Hepatocyte (in vitro differentiated cells): Measurements from ENCODE around the gene LEPROT.

Experiments used
- CTCF ChIP-seq: fragments of 200-600 bp; sonication (generic); IDR thresholded peaks from 2 replicates; pipeline ENCODE4 v1.5.1; 2016; ENCODE audit warnings: antibody characterized with exemption, mild to moderate bottlenecking; ENCODE audit not compliant: poor library complexity
- EZH2 ChIP-seq: fragments of 200-600 bp; sonication (generic); IDR thresholded peaks from 2 replicates; pipeline ENCODE4 v1.6.1; 2016; ENCODE audit warnings: antibody characterized with exemption, mild to moderate bottlenecking, borderline replicate concordance

DNA sequence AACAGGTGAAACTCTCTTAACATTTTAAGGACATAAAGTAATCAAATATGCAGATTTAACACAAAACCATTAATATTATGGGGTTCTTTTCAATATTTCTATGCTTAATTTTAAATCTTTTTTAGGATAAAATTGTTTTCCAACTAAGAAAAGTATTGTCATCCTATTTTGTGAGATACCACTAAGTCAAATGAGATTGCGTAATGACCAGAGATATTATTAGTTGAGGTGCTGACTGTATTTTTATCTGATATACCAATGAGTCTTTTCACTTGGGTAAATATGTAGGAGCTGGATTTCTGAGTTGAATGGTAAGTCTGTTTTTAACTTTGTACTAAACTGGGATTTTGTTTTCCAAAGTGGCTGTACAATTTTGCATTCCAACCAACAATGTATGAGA lies 25.4 kb downstream of the LEPROT start:
- TF ChIP-seq CTCF (no peak), EZH2 (no peak)
